Body of pancreas (tissue), 4 donors: ENCODE measurements around the gene ARHGAP20.

Experiments used
- POLR2A ChIP-seq, 3 donors: fragments of 450-650 bp; IDR thresholded peaks; one replicate each; pipeline ENCODE4 v1.6.1; 2016; ENCODE audit warnings: antibody characterized with exemption in 3 of 3, mild to moderate bottlenecking in 2 of 3
- TF ChIP-seq, protein P1 (sequence below), 7 experiments: fragments of 450-650 bp in 4 of 7; fragments of 200-600 bp in 3 of 7; sonication (generic) in 3 of 7; IDR thresholded peaks; one replicate each; pipeline ENCODE4 v1.5.1; 2016 to 2019; ENCODE audit warnings: antibody characterized with exemption in 7 of 7

DNA sequence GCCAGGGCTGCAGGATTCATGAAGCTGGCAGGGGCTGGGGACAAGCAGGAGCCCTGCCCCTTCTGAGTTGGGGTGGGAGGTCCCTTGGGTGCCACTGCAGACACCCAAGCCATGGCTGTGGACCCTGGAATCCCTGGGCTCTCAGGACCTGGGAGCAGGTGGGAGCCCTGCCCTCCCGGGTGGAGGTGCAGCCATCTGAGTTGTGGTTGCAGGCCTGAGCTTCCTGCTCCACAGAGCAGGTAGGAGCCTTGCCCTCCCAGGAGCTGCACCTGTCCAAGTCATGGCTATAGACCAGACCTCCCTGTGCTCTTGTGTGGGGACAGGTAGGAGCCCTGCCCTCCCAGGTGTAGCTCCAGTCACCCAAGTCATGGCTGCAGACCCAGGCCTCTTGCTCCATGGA lies 113.5 kb downstream of the ARHGAP20 start:
- TF ChIP-seq, protein P1, sequence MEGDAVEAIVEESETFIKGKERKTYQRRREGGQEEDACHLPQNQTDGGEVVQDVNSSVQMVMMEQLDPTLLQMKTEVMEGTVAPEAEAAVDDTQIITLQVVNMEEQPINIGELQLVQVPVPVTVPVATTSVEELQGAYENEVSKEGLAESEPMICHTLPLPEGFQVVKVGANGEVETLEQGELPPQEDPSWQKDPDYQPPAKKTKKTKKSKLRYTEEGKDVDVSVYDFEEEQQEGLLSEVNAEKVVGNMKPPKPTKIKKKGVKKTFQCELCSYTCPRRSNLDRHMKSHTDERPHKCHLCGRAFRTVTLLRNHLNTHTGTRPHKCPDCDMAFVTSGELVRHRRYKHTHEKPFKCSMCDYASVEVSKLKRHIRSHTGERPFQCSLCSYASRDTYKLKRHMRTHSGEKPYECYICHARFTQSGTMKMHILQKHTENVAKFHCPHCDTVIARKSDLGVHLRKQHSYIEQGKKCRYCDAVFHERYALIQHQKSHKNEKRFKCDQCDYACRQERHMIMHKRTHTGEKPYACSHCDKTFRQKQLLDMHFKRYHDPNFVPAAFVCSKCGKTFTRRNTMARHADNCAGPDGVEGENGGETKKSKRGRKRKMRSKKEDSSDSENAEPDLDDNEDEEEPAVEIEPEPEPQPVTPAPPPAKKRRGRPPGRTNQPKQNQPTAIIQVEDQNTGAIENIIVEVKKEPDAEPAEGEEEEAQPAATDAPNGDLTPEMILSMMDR (IDR thresholded peaks at IDR 0.05), result no peak
- TF ChIP-seq POLR2A (IDR thresholded peaks at IDR 0.05), result no peak
